Kidney tubule cell (primary cell): Measurements from ENCODE around the gene RXFP3.
"Not testable (repeated sequence)": the region's sequence is repeated elsewhere in the genome, so short reads cannot be mapped to it uniquely, and the experiment has no call there.

Experiments used
- DNase-seq: peaks from one replicate; pipeline ENCODE4 v3.0.0-alpha.2; 2018; ENCODE audit warnings: low spot score

Gene RXFP3

DNA sequence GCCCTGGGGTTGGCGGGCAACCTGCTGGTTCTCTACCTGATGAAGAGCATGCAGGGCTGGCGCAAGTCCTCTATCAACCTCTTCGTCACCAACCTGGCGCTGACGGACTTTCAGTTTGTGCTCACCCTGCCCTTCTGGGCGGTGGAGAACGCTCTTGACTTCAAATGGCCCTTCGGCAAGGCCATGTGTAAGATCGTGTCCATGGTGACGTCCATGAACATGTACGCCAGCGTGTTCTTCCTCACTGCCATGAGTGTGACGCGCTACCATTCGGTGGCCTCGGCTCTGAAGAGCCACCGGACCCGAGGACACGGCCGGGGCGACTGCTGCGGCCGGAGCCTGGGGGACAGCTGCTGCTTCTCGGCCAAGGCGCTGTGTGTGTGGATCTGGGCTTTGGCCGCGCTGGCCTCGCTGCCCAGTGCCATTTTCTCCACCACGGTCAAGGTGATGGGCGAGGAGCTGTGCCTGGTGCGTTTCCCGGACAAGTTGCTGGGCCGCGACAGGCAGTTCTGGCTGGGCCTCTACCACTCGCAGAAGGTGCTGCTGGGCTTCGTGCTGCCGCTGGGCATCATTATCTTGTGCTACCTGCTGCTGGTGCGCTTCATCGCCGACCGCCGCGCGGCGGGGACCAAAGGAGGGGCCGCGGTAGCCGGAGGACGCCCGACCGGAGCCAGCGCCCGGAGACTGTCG lies 976 bp downstream of the RXFP3 start:
- no peak for DNase-seq

DNA sequence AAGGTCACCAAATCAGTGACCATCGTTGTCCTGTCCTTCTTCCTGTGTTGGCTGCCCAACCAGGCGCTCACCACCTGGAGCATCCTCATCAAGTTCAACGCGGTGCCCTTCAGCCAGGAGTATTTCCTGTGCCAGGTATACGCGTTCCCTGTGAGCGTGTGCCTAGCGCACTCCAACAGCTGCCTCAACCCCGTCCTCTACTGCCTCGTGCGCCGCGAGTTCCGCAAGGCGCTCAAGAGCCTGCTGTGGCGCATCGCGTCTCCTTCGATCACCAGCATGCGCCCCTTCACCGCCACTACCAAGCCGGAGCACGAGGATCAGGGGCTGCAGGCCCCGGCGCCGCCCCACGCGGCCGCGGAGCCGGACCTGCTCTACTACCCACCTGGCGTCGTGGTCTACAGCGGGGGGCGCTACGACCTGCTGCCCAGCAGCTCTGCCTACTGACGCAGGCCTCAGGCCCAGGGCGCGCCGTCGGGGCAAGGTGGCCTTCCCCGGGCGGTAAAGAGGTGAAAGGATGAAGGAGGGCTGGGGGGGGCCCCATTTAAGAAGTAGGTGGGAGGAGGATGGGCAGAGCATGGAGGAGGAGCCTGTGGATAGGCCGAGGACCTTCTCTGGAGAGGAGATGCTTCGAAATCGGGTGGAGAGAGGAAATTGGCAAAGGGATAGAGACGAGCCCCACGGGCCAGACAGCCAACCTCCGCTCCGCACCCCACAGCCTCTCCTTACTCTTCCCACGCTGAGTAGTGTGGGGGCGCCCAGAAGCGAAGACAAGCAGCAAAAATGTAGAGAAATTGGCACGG lies 1.7 kb downstream of the RXFP3 start:
- no peak for DNase-seq

DNA sequence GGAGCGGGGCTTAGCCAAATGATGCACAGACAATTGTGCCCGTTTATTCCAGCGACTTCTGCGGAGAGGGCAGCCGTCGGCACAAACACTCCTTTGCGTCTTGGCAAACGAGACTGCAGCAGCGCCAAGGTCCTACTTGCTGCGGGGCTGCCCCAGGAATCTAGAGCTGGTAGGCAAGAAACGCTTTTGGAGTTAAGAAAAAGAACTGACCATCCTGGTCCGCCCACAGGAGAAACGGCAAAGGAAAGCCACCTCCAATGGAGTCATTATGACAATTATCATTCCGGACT lies 2.3 kb downstream of the RXFP3 start:
- DNase-seq = no peak

DNA sequence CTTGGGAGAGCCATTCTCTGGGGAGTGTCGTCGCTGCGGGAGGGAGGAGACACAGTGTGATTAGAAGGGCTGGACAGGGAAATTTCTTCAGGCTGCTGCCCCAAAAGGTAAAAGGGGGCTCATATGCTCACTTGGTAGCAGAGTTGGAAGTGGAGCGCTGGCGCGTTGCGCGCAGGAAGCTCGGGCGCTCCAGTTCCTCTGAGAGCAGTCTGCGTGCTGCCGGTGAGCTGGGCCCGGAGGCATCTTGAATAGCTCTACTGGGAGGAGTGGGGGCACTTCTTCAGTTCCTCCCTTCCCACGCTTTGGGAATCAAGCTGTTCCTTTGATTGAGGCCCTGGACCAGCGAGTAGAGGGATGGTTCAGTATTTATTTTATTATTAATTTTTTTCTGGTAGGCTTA lies 2.7 kb downstream of the RXFP3 start:
- no peak for DNase-seq

DNA sequence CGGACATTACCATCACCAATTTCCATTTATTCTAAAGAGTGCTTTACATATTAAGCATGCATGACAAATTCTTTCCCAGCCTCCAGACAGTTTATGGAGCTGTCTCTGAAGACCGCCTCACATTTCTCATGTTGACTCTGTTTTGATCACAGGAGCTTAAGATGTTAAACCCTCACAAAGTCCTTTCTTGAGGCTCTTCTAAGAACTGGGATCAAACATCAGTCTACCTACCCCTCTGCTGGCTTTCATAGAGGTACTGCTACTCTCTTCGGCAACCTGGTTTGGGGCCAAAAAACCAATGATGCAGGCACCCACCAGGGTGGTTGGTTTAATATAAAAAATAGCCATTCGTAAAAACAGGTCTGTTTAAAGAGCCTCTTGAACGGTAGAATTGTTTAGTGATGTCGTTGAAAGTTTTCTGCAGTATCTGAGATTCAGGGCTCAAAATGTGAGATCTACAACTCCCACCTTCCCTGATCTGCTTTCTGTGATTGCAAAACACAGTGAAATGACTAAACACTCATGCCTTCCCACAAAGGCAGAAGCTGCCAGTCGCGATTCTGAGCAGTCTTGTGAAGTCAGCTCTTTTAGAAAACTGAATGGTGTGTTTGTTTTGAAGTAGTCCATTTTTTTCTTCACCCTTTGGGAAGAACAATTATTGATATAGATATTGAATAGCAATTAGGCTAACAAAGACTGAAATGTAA lies 3.5 kb downstream of the RXFP3 start:
- DNase-seq = no peak

DNA sequence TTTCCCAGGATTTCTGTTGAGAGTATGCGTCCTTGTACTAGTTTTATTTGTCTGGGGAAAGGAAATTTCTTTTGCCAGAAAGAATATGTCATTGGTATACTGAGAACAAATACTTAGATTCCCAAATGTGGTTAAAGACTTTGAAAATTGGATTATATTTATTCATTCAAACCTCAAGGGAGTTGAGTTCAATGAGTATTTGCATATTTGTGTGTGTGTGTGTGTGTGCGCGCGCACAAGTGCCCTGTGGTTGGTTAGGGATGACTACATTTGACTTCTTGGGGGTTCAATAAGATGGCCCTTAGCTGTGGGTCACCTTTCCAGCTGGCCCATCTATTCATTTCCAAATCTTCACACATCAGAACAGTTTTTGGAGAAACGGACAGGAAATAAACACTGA lies 4.9 kb downstream of the RXFP3 start:
- DNase-seq = no peak

DNA sequence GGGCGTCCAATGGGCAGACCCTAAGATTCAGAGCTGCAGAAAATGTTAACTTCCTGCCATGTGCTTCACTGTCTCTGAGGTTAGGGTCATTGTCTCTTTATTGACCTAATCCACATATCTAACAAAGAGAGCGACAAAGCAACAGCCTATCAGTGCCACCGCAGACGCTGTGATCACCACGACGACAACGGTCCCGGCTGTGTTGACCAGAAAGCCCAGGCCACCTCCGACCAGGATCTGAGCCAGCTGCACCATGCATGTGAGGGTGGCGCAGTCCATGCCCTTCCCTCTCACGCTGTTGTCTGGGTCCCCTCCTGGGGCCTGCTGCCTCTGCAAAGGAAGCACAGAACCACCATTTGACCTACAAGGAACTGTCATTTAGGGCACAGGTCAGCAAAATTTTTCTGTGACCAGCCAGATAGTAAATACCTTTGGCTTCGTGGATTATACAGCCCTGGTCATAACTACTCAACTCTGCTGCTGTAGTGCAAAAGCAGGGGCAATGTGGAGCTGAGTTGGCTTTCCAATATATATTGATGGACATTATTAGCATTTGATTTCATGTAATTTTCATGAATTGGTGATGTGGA lies 8.5 kb downstream of the RXFP3 start:
- no peak for DNase-seq

DNA sequence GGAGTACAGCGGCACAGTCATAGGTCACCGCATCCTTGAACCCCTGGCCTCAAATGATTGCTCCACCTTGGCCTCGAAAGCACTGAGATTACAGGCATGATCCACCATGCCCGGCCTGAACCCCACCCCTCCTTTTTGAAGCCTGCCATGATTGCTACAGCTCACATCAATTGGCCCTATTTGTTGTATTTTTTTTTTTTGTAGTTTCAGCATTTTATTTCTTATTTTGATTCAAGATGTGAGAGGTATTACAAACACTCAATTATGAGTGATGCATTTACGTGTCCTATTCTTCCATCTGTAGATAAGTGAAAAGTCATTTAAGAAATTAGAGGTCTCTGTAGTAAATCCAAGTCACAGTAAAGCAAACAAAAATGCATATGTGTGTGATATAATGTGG lies 16.0 kb downstream of the RXFP3 start:
- not testable (repeated sequence) for DNase-seq

DNA sequence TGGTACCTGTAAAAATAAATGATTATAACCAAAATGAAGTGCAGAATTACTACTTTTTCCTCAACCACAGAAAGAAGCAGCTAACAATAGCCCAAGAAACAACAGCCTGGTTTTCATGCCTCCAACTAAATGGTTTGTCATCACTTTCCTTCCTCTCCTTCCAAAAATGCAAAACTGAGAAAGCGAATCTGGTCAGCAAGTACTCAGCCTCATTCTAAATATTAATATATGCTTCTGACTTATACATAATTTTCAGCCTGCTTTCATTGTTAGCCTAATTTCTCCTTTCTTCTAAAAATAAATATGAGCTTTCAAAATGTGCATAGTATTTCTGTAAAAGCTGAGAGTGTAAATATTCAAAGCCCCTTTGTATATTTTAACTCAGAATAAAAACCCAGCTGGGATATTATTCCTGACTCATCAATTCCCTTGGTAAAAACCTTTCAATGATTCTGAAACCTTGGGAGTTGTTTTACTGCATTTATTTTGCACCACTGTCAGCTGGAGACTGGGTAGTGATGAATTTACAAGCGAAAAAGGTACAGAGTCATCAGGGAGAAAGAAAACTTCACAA lies 21.5 kb downstream of the RXFP3 start:
- no peak for DNase-seq

DNA sequence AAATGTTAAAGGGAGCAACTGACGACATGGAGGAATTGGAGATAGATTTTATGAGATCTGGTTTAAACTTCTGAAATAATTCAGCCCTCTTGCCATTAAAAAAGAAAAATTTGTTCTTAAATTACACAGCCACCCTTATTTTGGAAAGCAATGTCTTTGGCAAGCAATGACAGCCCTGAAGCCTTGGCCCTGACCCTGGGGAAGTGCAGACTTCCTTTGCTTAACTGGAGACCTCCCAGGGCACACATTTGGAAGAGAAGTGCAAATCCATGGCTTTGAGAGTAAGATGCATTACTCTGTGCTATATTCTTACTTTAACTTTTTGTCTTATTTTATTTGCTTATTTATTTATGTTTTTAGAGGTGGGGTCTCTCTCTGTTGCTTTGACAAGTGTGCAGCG lies 22.0 kb downstream of the RXFP3 start:
- no peak for DNase-seq

DNA sequence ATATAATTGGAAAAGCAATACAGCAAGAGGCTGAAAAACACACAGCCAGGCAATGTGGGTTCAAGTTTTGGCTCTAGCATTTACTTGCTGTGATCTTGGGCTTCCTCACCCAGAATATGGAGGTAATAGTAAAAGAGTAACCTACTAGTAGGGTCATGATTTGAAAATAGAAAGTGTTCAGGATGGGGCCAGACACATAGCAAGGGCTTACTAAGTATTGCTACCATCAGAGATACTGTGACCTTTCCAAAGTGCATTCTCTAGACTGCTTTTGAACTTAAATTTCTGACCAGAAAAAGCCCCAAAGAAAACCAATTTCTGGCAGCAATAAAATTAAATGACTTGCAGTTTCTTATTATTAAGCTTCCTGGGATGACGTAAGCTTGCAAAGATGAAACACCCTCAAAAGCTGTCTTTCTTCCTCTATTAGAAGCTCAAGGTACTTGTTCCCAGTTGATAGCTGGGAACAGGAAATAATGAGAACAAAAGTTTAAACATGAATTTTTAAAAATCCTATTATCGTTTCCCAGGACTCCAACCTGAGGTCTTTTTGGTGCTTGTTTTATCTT lies 28.0 kb downstream of the RXFP3 start:
- DNase-seq = no peak

DNA sequence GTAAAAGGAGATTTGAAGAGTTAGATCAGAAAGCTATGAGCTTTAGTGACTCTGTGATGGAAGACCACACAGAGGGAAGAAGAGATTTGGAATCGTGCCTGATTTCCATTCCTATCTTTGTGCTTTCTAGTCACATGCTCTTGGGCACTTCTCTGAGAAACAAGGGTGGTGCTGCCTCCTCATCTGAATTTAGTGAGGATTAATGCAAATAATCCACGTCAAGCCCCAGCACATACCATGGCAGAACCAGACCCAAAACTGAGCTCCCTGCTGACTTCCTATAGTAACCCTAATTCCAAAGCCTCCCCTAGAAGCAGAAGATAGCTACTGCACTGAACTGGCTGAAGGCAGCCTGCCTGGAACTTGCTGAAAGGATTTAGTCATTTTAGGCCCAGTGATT lies 30.6 kb downstream of the RXFP3 start:
- DNase-seq = no peak

DNA sequence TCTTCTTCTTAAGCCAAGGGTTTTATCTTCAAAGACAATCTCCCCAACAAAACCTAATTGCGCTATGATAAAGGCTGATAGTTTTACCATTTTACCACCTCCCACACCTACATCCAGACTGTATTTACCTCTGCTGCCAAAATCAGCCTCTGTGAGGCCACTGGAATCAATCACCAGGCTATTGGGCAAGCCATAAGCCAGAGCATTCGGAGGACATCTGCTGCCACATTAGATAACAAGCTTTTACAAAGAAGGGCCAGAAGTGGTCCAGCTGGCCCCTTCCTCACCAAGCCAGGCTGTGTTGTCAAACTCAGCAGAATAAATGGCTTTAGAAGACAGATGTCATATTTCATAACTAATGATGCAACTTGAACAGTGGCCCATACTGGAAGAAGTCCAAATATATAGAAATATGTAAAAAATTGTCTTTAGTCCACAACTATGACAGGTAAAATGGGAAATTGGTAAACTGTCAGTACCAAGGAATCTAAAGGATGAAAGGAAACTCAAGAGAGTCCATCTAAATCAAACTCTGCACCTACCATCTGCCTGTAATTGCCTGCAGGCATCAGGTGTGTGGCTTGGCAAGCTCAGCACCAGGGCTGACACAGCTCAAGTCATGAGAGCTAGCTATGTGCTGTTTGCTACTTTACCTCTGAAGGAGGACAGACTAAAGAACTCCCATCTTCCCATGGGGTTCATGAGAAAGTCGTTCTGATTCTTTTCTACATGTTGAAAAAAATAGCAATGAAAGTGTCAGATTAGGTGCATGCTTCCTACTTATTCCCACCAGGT lies 32.2 kb downstream of the RXFP3 start:
- no peak for DNase-seq

DNA sequence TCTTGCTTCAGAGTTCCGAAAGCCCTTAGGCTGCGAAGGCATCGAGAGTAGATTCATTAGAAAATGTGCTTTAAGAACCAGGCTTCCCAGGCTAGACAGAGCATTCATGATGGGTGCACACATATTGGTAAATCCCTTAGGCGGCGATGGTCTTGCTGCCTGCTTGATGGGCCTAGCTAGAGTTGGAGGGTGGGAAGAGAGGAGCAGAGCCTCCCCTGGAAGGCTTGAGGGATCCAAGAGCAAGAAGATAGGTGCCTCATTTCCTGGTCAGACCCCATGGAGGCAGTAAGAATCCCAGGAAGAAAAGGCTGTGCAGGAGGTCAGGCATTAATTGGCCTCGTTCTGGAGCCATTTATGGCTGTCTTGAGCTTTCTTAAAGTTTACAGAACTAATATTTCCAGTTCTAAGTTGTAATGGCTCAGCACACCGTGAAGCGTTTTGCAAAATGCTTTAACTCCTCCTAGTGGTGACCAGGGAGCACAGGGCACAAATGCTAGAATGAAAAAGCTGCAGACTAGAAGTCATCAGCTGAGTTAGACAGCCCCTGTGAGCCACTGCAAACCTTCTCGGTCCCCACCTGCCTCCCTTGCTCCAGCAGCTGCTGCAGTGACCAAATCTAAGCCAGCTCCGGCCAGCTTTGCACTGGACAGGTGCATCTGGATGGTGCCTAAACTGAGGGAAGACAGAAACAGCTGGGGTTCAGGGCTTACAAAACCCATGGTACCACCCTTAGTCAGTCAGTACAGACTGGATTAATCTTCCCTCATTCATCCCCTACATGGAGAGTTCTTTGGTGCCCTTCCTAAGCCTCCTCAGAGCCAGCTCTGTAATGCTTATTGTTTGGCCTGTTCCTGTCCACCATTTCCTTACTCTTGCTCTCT lies 33.6 kb downstream of the RXFP3 start:
- DNase-seq = peak; percentile 61

DNA sequence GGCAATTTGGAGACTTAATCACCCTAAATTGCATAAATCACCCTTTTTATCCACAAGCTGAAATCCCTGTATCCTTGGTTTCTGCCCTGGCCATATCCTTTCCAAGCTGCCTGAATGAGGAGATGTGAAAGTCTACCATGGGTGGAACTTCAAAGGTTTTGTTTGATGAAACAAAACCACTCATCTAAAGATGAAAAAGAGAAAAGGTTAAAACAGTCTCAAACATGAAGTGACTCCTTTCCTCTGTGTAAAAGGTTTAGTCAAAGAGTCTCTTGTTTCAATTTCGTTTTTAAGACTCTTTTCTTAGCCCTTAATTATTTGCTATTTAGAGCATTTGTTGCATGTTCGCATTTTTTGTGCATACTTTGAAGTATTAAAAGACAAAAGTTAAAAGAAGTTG lies 37.1 kb downstream of the RXFP3 start:
- no peak for DNase-seq

DNA sequence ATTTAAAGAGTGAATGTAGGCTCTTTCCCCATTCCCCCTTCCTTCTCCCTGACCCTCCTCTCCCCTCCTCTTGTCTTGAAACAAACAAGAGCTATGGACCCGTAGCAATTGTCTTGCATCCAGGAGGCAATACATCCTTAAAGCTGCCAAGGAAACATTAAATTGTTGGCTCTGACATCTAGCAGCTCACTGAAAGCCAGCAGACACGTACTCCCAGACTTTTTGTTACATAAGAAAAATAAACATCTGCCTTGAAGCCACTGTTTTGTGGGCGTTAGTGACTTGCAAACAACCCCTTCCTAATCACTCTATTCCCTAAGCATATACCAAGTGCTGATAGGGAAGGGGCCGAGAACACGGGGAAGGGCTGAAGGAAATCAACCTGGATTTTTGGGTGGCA lies 39.7 kb downstream of the RXFP3 start:
- no peak for DNase-seq

DNA sequence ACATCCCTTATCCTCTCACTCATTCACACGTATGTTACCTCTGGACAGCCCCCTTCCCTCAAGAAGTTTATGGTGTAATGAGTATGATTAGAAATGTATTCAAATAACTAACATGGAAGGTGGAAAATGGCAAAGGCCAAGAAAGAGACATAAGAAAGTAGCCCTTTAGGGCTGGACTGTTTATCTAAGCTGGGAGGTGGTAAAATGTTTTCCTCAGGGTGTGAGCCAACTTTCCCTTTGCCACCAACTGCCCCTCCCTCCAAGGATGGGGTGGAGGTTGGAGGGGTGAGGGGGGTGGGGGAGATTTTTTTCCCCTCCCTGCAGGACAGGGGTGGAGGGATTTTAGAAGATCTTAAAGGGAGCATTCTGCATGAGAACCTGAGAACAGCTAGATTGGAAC lies 40.1 kb downstream of the RXFP3 start:
- no peak for DNase-seq

DNA sequence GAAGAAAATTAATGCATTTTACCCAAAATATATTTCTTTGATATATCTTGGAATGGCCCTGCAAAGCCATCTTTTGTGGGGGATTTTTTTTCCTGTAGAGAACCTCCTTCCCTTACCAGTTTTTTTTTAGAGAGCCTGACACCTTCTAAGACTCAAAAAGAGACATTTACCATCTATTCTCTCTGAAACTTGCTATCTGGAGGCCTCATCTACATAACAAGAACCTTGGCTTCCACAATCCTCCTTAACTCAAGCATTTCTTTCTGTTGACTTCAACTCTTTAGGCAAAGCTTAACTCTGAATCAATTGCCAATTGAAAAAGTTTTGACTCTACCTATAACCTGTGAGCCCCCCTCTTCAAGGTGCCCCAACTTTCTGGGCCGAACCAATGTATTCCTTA lies 42.1 kb downstream of the RXFP3 start:
- no peak for DNase-seq

DNA sequence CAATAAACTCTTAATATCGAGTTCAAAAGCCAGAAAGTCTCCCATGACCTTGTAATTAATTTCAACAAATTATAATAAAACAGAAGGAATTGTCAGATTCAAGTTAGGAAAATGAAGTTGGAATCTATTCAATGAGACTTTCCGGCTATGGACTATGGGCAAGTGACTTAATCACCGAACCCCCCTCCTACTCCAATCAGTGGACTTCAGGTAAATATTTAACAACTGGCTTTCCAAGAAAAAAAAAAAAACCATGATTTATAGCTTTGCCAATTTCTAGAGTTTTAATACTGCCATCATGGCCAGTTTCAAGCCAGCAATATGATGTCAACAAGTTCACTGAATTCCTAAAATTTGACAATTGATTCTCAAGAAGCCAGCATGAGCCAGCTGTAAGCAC lies 43.8 kb downstream of the RXFP3 start:
- DNase-seq = no peak

DNA sequence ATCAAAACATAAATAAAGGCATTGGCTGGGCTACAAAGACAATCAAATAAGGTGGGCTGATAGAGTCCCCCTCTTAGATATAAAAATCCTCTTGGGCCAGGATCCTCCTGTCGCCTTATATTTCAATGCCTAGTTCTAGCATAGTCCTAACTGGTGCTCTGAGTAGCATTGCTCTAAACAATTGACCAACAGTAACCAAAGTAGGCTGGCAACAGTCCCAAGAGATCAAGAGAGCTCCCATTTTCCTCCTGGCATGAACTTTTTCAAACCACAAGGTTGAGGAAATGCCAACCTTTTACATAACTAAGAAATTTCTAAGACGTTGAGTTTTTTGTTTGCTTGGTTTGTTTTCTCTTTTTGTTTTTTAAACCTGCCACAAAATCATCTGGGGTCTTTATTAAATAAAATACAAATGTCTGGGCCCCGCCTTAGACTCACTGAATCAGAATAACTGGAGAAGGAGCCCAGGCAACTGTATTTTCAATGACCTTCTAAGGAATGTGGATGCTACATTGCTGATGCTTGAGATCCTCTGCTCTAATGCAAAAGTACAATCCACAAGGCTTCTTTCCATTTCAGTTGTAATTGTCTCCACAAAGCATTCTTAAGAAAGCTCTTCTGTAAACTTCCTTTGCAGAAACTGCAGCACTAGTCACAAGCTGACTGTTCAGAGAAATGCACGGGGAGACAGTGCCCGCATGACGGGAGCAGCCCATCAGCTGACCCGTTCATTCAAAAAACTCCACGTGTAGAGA lies 45.4 kb downstream of the RXFP3 start:
- peak; percentile 13 for DNase-seq
